ENCODE data around the gene LIPG.

GRCh38 chr18:49566217-49566770, 4.4 kb downstream of the LIPG start:
- TF ChIP-seq CTCF (conservative IDR thresholded peaks at IDR 0.05; ENCODE audit: low read length) = no peak
- no peak for TF ChIP-seq EZH2phosphoT487 (IDR thresholded peaks at IDR 0.05; ENCODE audit: borderline replicate concordance, low read depth, low read length)
